Panc1 (cell line): ENCODE results near the gene SCGB3A1. TPM values are rescaled to one million over a fixed set of nuclear protein-coding genes. Genes with fewer than 3 reads are reported as not detected.

Source experiments
- ATAC-seq: fragments of 200-7000 bp; cut with Tn5 transposase; 2 replicates; pipeline ENCODE4 v1.9.1; 2020; ENCODE audit warnings: mild to moderate bottlenecking, moderate library complexity
- BruUV-seq: library from RNA; stranded (reverse); fragments of 400-500 nt; replicated peaks from 2 replicates; lab custom pipeline; 2021; lab: Mats Ljungman, UMichigan
- CTCF ChIA-PET: fragments of 300-600 bp; sonication (Branson Sonifier 250); formaldehyde crosslinking; loops from one replicate; lab custom pipeline; 2022; ENCODE audit warnings: antibody characterized with exemption; lab: Charles Lee
- POLR2A ChIA-PET: fragments of 300-600 bp; sonication (Branson Sonifier 250); formaldehyde crosslinking; loops from one replicate; lab custom pipeline; 2022; ENCODE audit warnings: antibody characterized with exemption; lab: Charles Lee
- DNase-seq: peaks from one replicate; pipeline ENCODE4 v3.0.0-alpha.2; 2010; ENCODE audit warnings: low read depth, low spot score
- H3K27ac ChIP-seq: 2 replicates; pipeline ENCODE4 v1.5.1; 2011; ENCODE audit warnings: mild to moderate bottlenecking, low read length, inconsistent platforms
- H3K27me3 ChIP-seq: fragments of 200-500 bp; sonication (Bioruptor generic); 2 replicates; pipeline ENCODE4 v1.6.0; 2014; ENCODE audit warnings: low read length, inconsistent platforms; ENCODE audit not compliant: control insufficient read depth, insufficient read depth
- H3K36me3 ChIP-seq: fragments of 200-500 bp; sonication (Bioruptor generic); 2 replicates; pipeline ENCODE4 v1.5.1; 2014; ENCODE audit warnings: inconsistent platforms, mild to moderate bottlenecking, low read length, moderate library complexity; ENCODE audit not compliant: control insufficient read depth, insufficient read depth
- H3K4me1 ChIP-seq: 2 replicates; pipeline ENCODE4 v1.5.1; 2011; ENCODE audit warnings: inconsistent platforms, mild to moderate bottlenecking, low read length, moderate library complexity; ENCODE audit not compliant: control insufficient read depth, insufficient read depth
- H3K4me3 ChIP-seq, 2 experiments: 2 replicates each; pipeline ENCODE4 v1.5.1; 2011 to 2012; ENCODE audit warnings: low read depth in 2 of 2, low read length in 2 of 2, mild to moderate bottlenecking in 2 of 2, inconsistent platforms in 1 of 2, moderate library complexity in 1 of 2
- H3K9me3 ChIP-seq: fragments of 200-500 bp; sonication (Bioruptor generic); 2 replicates; pipeline ENCODE4 v1.5.1; 2014; ENCODE audit warnings: low read depth, mild to moderate bottlenecking, inconsistent platforms, low read length, moderate library complexity; ENCODE audit not compliant: control insufficient read depth, insufficient read depth
- POLR2AphosphoS5 ChIP-seq: IDR thresholded peaks from 2 replicates; pipeline ENCODE4 v1.6.1; 2012; ENCODE audit warnings: mild to moderate bottlenecking, low read depth, low read length, moderate library complexity
- SIN3A ChIP-seq: IDR thresholded peaks from 2 replicates; pipeline ENCODE4 v1.6.1; 2012; ENCODE audit warnings: low read depth, mild to moderate bottlenecking, low read length, moderate library complexity, borderline replicate concordance; ENCODE audit not compliant: insufficient read depth
- TCF7L2 ChIP-seq: IDR thresholded peaks from 2 replicates; pipeline ENCODE4 v1.6.1; 2011; ENCODE audit warnings: mild to moderate bottlenecking, low read depth, low read length, inconsistent platforms
- in situ Hi-C: cut with HindIII; loops from 2 replicates; pipeline ENCODE4 v1.10.0; 2016; ENCODE audit warnings: low sequenced_read_pairs, low pct_unique_long_range_greater_than_20kb
- intact Hi-C: fragments of 100-400 bp; cut with micrococcal nuclease; formaldehyde crosslinking; loops from one replicate; pipeline ENCODE4 v1.10.0; 2022; ENCODE audit not compliant: unreplicated experiment
- total RNA-seq: library from RNA; stranded (reverse); gene quantifications from one replicate; pipeline ENCODE4 v1.2.1, GENCODE V29; 2021; ENCODE audit not compliant: unreplicated experiment
- TF ChIP-seq, protein P1 (sequence below): fragments of 450-650 bp; IDR thresholded peaks from 2 replicates; pipeline ENCODE4 v1.5.1; 2017; ENCODE audit warnings: mild to moderate bottlenecking
- TF ChIP-seq, protein P2 (sequence below), 2 experiments: IDR thresholded peaks; 2 replicates each; pipeline ENCODE4 v1.6.1; 2011 to 2012; ENCODE audit warnings: low read depth in 2 of 2, control low read depth in 1 of 2, low read length in 1 of 2, mild to moderate bottlenecking in 1 of 2, moderate library complexity in 1 of 2; ENCODE audit not compliant: insufficient read depth in 1 of 2

SCGB3A1 gene
- total RNA-seq, 1 experiment from 2014 or later = not detected

GRCh38 chr5:180548563-180548962 is 42.7 kb downstream of the SCGB3A1 start:
- TF ChIP-seq, protein P1, sequence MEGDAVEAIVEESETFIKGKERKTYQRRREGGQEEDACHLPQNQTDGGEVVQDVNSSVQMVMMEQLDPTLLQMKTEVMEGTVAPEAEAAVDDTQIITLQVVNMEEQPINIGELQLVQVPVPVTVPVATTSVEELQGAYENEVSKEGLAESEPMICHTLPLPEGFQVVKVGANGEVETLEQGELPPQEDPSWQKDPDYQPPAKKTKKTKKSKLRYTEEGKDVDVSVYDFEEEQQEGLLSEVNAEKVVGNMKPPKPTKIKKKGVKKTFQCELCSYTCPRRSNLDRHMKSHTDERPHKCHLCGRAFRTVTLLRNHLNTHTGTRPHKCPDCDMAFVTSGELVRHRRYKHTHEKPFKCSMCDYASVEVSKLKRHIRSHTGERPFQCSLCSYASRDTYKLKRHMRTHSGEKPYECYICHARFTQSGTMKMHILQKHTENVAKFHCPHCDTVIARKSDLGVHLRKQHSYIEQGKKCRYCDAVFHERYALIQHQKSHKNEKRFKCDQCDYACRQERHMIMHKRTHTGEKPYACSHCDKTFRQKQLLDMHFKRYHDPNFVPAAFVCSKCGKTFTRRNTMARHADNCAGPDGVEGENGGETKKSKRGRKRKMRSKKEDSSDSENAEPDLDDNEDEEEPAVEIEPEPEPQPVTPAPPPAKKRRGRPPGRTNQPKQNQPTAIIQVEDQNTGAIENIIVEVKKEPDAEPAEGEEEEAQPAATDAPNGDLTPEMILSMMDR = no peak
- no peak for TF ChIP-seq POLR2AphosphoS5
- TF ChIP-seq TCF7L2 = no peak
- no peak for TF ChIP-seq SIN3A
- ChIA-PET POLR2A (no interaction called here), CTCF (no interaction called here)
- BruUV-seq = no TSS peak
- in situ Hi-C loops = no loop called here
- H3K27me3 ChIP-seq = no peaks in the 10 kb centered on the region
- peaks cover 5% of the 10 kb centered on the region; the same call in 1 of the 2 replicates for H3K36me3 ChIP-seq
- no peaks in the 10 kb centered on the region for H3K9me3 ChIP-seq
- no peak for DNase-seq
- no peak overlapping the region for H3K4me3 ChIP-seq
- intact Hi-C loops = no loop called here
- H3K4me1 ChIP-seq = no peaks in the 10 kb centered on the region; the same call in 1 of the 2 replicates
- ATAC-seq = no peak
- no peak overlapping the region for H3K27ac ChIP-seq

DNA sequence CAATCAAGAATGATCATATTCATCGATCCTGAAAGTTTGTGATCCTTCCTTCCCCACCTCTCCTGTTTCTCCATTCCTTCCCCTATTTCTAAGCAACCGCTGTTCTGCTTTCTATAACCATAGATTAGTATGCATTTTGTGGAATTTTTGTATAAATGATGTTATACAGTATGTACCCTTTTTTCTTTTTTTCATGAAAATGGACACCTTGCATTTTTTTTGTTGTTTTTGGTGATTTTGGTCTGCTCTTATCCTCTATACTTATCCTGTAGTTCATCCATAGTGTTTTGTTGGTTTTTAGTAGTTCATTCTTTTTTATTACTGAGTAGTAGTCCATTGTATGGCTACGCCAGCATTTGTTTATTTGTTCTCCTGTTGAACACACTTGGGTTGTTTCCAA is 46.1 kb downstream of the SCGB3A1 start:
- TF ChIP-seq, protein P2, sequence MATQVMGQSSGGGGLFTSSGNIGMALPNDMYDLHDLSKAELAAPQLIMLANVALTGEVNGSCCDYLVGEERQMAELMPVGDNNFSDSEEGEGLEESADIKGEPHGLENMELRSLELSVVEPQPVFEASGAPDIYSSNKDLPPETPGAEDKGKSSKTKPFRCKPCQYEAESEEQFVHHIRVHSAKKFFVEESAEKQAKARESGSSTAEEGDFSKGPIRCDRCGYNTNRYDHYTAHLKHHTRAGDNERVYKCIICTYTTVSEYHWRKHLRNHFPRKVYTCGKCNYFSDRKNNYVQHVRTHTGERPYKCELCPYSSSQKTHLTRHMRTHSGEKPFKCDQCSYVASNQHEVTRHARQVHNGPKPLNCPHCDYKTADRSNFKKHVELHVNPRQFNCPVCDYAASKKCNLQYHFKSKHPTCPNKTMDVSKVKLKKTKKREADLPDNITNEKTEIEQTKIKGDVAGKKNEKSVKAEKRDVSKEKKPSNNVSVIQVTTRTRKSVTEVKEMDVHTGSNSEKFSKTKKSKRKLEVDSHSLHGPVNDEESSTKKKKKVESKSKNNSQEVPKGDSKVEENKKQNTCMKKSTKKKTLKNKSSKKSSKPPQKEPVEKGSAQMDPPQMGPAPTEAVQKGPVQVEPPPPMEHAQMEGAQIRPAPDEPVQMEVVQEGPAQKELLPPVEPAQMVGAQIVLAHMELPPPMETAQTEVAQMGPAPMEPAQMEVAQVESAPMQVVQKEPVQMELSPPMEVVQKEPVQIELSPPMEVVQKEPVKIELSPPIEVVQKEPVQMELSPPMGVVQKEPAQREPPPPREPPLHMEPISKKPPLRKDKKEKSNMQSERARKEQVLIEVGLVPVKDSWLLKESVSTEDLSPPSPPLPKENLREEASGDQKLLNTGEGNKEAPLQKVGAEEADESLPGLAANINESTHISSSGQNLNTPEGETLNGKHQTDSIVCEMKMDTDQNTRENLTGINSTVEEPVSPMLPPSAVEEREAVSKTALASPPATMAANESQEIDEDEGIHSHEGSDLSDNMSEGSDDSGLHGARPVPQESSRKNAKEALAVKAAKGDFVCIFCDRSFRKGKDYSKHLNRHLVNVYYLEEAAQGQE (IDR thresholded peaks at IDR 0.05; ENCODE audit: insufficient read depth in 1 of 2, low read depth in 2 of 2, low read length in 1 of 2) = no peak
- TF ChIP-seq TCF7L2 = no peak
- TF ChIP-seq SIN3A = no peak
- TF ChIP-seq, protein P1 = no peak
- no peak for TF ChIP-seq POLR2AphosphoS5
- DNase-seq = no peak
- intact Hi-C loops (no loop called here), in situ Hi-C loops (no loop called here)
- ChIA-PET POLR2A (no interaction called here), CTCF (no interaction called here)
- no peaks in the 10 kb centered on the region for H3K27me3 ChIP-seq
- ATAC-seq = no peak
- BruUV-seq = no TSS peak
- H3K4me1 ChIP-seq = no peaks in the 10 kb centered on the region; the same call in 1 of the 2 replicates
- no peak overlapping the region for H3K4me3 ChIP-seq
- no peaks in the 10 kb centered on the region; the same call in 1 of the 2 replicates for H3K36me3 ChIP-seq
- H3K9me3 ChIP-seq = no peaks in the 10 kb centered on the region
- H3K27ac ChIP-seq = no peak overlapping the region
